Astrocyte (in vitro differentiated cells and primary cell): ENCODE results near the gene RPP30. TPM values are rescaled to one million over a fixed set of nuclear protein-coding genes. Genes with fewer than 3 reads are reported as not detected.
A peak's percentile ranks its signal among the peaks of the same experiment; 100 is the strongest.

ENCODE experiments used
- DNase-seq: peaks from one replicate; pipeline ENCODE4 v3.0.0-alpha.2; 2010; ENCODE audit warnings: low read depth
- FAIRE-seq: peaks from 2 replicates; lab custom pipeline; 2011; peaks lifted over from hg19 to GRCh38; lab: Jason Lieb, UNC
- H2AFZ ChIP-seq: 2 replicates; pipeline ENCODE4 v1.6.0; 2012; ENCODE audit warnings: low read depth, low read length, inconsistent platforms
- H3K27ac ChIP-seq: 2 replicates; pipeline ENCODE4 v1.5.1; 2011; ENCODE audit warnings: low read depth, low read length, inconsistent platforms
- H3K27me3 ChIP-seq: 2 replicates; pipeline ENCODE4 v1.6.0; 2011; ENCODE audit warnings: low read length, inconsistent platforms; ENCODE audit not compliant: insufficient read depth
- H3K36me3 ChIP-seq: 2 replicates; pipeline ENCODE4 v1.5.1; 2011; ENCODE audit warnings: low read length, inconsistent platforms; ENCODE audit not compliant: insufficient read depth
- H3K4me1 ChIP-seq: 2 replicates; pipeline ENCODE4 v1.5.1; 2011; ENCODE audit warnings: low read length, inconsistent platforms; ENCODE audit not compliant: insufficient read depth
- H3K4me2 ChIP-seq: 2 replicates; pipeline ENCODE4 v1.6.0; 2012; ENCODE audit warnings: low read length, inconsistent platforms
- H3K4me3 ChIP-seq: 2 replicates; pipeline ENCODE4 v1.5.1; 2011; ENCODE audit warnings: low read depth, mild to moderate bottlenecking, low read length, inconsistent platforms; ENCODE audit not compliant: insufficient read depth
- H3K79me2 ChIP-seq: 2 replicates; pipeline ENCODE4 v1.6.0; 2012; ENCODE audit warnings: mild to moderate bottlenecking, low read length, inconsistent platforms; ENCODE audit not compliant: insufficient read depth
- H3K9ac ChIP-seq: 2 replicates; pipeline ENCODE4 v1.6.0; 2012; ENCODE audit warnings: mild to moderate bottlenecking, low read length, inconsistent platforms
- H3K9me3 ChIP-seq: 2 replicates; pipeline ENCODE4 v1.5.1; 2012; ENCODE audit warnings: low read depth, mild to moderate bottlenecking, low read length, inconsistent platforms; ENCODE audit not compliant: insufficient read depth
- H4K20me1 ChIP-seq: 2 replicates; pipeline ENCODE4 v1.6.0; 2012; ENCODE audit warnings: low read length, inconsistent platforms; ENCODE audit not compliant: insufficient read depth
- H3K27ac Mint-ChIP-seq: one replicate; pipeline ENCODE4 v1.8.0; 2021; ENCODE audit warnings: mild to moderate bottlenecking, mixed read lengths; ENCODE audit not compliant: unreplicated experiment
- H3K27me3 Mint-ChIP-seq: one replicate; pipeline ENCODE4 v1.8.0; 2021; ENCODE audit warnings: low read depth, mixed read lengths; ENCODE audit not compliant: unreplicated experiment
- H3K36me3 Mint-ChIP-seq: one replicate; pipeline ENCODE4 v1.8.0; 2021; ENCODE audit warnings: low read depth, mixed read lengths; ENCODE audit not compliant: unreplicated experiment
- H3K4me1 Mint-ChIP-seq: one replicate; pipeline ENCODE4 v1.8.0; 2021; ENCODE audit warnings: low read depth, mixed read lengths; ENCODE audit not compliant: unreplicated experiment
- H3K4me3 Mint-ChIP-seq: one replicate; pipeline ENCODE4 v1.8.0; 2021; ENCODE audit warnings: mild to moderate bottlenecking, moderate library complexity, mixed read lengths; ENCODE audit not compliant: unreplicated experiment
- H3K9me3 Mint-ChIP-seq: one replicate; pipeline ENCODE4 v1.8.0; 2021; ENCODE audit warnings: mild to moderate bottlenecking, mixed read lengths; ENCODE audit not compliant: unreplicated experiment
- EZH2 ChIP-seq: IDR thresholded peaks from 2 replicates; pipeline ENCODE4 v1.6.1; 2012; ENCODE audit warnings: mild to moderate bottlenecking, low read length, inconsistent platforms; ENCODE audit not compliant: insufficient read depth
- total RNA-seq: library from RNA; stranded (reverse); gene quantifications from 2 replicates; pipeline ENCODE4 v1.2.1, GENCODE V29; 2021
- TF ChIP-seq, protein P1 (sequence below): IDR thresholded peaks from 2 replicates; pipeline ENCODE4 v1.5.1; 2011; ENCODE audit warnings: low read depth, mild to moderate bottlenecking, inconsistent platforms, low read length, moderate library complexity; ENCODE audit not compliant: insufficient read depth

Gene RPP30
- total RNA-seq, 1 donor from 2014 or later = 32.0 TPM

DNA sequence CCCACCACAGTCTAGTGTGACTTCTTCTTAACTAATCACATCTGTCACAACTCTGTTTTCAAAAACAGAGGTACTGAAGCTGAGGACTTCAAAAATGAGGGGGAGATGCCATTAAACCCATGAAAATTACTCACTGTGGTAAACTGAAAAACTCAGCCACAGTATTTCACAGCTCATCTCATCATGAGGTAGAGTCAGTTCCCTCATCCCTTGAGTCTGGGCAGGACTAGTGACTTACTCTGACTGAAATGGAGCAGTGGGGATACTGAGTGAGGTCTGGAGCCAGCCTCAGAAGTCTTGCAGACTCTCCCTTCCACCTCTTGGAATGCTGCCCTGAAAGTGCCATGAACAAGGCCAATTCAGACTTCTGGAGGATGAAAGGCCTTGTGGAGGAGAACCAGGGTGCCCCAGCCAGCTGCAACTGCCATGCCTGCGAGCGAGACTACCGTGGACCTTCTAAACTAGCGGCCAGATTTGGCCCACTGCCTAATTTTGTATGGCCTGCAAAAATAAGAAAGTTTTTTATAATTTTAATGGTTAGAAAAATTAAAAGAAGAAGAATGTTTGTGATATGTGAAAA lies 73.8 kb downstream of the RPP30 start:
- Histone ChIP-seq H3K36me3 (no peaks in the 10 kb centered on the region), H4K20me1 (no peaks in the 10 kb centered on the region), H3K9ac (no peak overlapping the region), H3K27ac (no peak overlapping the region), H3K4me2 (no peak overlapping the region), H3K27me3 (no peaks in the 10 kb centered on the region), H2AFZ (no peak overlapping the region), H3K9me3 (no peaks in the 10 kb centered on the region), H3K79me2 (no peaks in the 10 kb centered on the region), H3K4me3 (no peak overlapping the region), H3K4me1 (no peaks in the 10 kb centered on the region)
- Mint-ChIP-seq H3K27me3 (no peaks in the 10 kb centered on the region), H3K9me3 (peaks cover 8% of the 10 kb centered on the region), H3K4me3 (peak overlapping the region; percentile 17), H3K36me3 (peaks cover 4% of the 10 kb centered on the region), H3K4me1 (peaks cover 24% of the 10 kb centered on the region), H3K27ac (peak overlapping the region; percentile 72)
- FAIRE-seq (no peak), DNase-seq (peak; percentile 51)
- TF ChIP-seq, protein P1, sequence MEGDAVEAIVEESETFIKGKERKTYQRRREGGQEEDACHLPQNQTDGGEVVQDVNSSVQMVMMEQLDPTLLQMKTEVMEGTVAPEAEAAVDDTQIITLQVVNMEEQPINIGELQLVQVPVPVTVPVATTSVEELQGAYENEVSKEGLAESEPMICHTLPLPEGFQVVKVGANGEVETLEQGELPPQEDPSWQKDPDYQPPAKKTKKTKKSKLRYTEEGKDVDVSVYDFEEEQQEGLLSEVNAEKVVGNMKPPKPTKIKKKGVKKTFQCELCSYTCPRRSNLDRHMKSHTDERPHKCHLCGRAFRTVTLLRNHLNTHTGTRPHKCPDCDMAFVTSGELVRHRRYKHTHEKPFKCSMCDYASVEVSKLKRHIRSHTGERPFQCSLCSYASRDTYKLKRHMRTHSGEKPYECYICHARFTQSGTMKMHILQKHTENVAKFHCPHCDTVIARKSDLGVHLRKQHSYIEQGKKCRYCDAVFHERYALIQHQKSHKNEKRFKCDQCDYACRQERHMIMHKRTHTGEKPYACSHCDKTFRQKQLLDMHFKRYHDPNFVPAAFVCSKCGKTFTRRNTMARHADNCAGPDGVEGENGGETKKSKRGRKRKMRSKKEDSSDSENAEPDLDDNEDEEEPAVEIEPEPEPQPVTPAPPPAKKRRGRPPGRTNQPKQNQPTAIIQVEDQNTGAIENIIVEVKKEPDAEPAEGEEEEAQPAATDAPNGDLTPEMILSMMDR = no peak
- no peak for TF ChIP-seq EZH2

DNA sequence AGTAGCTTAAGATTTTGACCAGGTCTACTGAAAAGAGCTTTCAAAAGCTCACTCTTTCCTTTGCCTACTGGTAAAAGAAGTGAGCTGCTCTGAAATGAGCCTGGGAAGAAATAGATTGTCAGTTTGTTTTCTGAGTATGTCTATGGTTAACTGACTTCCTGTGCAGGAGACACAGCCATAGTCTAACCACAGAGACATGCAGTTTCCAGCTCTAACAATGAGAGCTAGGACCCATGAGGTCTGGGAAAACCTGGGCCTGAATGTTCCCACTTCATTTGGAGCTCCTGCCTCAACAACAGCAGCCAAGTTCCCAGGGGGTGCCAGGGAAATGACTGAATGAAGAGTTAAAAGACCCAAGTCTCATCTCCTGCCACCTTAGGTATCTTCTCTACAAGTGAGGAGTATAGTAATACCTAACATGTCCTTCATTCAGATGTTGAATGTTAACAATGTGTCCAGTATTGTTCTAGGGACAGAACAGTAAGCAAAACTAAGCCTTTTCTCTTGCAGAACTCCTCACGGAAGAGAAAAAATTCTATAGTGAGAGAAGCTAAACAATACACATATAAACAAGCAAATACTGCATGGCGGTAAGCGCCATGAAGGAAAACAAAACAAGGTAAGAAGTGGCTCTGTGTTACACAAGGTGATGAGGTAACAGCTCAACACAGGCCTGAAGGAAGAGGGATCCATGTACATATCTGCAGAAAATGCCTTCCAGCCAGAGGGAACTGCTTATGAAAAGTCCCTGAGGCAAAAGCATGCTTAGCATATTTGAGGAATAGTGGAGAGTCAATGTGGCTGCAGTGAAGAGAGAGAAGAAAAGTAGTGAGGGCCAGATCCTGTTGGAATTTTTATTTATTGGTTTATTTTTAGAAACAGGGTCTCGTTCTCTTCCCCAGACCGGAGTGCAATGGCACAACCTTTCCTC lies 75.5 kb downstream of the RPP30 start:
- no peak overlapping the region for H3K27ac ChIP-seq
- H3K4me3 ChIP-seq = no peak overlapping the region
- no peaks in the 10 kb centered on the region for H3K79me2 ChIP-seq
- H2AFZ ChIP-seq = no peak overlapping the region
- peak; percentile 64 for DNase-seq
- TF ChIP-seq, protein P1 = no peak
- no peak for TF ChIP-seq EZH2
- no peaks in the 10 kb centered on the region for H3K4me1 ChIP-seq
- no peaks in the 10 kb centered on the region for H3K36me3 ChIP-seq
- peak overlapping the region; percentile 84 for H3K27ac Mint-ChIP-seq
- no peaks in the 10 kb centered on the region for H3K9me3 ChIP-seq
- H3K9ac ChIP-seq = no peak overlapping the region
- peaks cover 16% of the 10 kb centered on the region for H3K9me3 Mint-ChIP-seq
- no peaks in the 10 kb centered on the region for H4K20me1 ChIP-seq
- H3K4me2 ChIP-seq = no peak overlapping the region
- no peak for FAIRE-seq
- H3K27me3 ChIP-seq = no peaks in the 10 kb centered on the region
- H3K27me3 Mint-ChIP-seq = no peaks in the 10 kb centered on the region
- no peak overlapping the region for H3K4me3 Mint-ChIP-seq
- peaks cover 6% of the 10 kb centered on the region for H3K36me3 Mint-ChIP-seq
- H3K4me1 Mint-ChIP-seq = peaks cover 24% of the 10 kb centered on the region

Other genes starting within 250 kb of the RPP30 start
- 0.72 and 0.89 TPM in 2 replicates for gene HTR7, start 13.9 kb upstream of the RPP30 start, total RNA-seq
- 841 and 913 TPM in 2 replicates for gene ANKRD1, start 49.1 kb downstream of the RPP30 start, total RNA-seq